Measurements from ENCODE around the gene ERMARD.

ERMARD gene

DNA sequence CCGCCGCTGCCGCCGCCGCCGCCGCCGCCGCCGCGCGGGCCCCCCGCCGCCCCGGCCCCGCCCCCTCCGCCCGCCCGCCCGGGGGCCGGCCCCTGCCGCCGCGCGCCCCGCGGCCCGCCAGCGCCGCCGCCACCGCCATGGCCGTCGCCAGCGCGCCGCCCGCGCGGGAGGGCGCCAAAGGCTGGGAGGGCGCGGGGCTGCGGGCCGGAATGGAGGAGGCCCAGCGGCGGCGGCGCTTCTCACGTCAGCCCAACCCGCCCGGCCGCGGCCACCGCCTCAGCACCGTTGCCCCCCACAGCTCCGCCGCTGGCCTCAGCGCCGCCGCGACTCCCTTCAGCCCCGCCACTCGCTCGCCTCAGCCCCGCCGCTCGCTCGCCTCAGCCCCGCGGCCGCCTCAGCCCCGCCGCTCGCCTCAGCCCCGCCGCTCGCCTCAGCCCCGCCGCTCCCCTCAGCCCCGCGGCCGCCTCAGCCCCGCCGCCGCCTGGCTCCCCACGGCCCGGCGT is 27.4 kb upstream of the ERMARD start:
- H3K4me3 ChIP-seq (replicated peaks in 1 of 2; ENCODE audit: low read depth in 2 of 2, low read length in 2 of 2): peak overlapping the region in 1 of 2 donors; percentile 76
- TF ChIP-seq, protein P1, sequence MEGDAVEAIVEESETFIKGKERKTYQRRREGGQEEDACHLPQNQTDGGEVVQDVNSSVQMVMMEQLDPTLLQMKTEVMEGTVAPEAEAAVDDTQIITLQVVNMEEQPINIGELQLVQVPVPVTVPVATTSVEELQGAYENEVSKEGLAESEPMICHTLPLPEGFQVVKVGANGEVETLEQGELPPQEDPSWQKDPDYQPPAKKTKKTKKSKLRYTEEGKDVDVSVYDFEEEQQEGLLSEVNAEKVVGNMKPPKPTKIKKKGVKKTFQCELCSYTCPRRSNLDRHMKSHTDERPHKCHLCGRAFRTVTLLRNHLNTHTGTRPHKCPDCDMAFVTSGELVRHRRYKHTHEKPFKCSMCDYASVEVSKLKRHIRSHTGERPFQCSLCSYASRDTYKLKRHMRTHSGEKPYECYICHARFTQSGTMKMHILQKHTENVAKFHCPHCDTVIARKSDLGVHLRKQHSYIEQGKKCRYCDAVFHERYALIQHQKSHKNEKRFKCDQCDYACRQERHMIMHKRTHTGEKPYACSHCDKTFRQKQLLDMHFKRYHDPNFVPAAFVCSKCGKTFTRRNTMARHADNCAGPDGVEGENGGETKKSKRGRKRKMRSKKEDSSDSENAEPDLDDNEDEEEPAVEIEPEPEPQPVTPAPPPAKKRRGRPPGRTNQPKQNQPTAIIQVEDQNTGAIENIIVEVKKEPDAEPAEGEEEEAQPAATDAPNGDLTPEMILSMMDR (IDR thresholded peaks at IDR 0.05; ENCODE audit: low read depth, low read length): no peak
- peak in 1 of 2 donors; percentile 29 for DNase-seq (ENCODE audit: low read depth in 2 of 2)

DNA sequence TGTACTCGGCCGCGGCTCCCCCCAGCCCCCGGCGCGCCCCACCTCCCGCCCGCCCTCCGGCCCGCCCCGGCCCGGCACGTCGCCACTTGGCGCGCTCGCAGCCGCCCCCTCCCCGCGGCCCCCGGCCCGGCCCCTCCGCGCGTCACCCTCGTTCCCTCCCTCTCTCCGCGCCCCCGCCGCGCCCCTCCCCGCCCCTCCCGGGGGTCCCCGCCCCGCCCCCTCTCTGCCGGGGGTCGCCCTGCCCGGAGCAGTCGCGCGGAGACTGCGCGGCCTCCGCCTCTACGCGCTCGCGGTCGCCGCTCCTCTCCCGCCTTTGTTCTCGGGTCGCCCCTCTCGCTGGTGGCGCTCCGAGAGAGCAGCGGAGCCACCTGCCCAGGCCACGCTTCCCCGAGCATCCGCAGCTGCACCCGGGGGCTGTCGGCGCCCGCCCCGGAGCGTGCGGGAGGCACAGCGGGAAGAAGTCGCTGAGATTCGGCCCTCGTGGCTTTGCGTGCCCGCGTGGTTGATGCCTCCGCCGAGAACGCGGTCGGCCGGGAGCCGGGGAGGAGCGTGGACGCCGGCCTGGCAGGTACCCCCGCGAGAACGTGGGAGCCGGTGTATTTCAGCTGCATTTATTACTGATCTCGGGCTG is 26.8 kb upstream of the ERMARD start, which contains the start of gene PHF10:
TSS of gene PHF10 (minus strand) at position 7 of the 631 bp plus-strand sequence. CDS start 569 bp downstream, outside the sequence.
- TF ChIP-seq, protein P1 (IDR thresholded peaks at IDR 0.05; ENCODE audit: low read depth, low read length): no peak
- peak in 1 of 2 donors; percentile 47 for DNase-seq (ENCODE audit: low read depth in 2 of 2)
- H3K4me3 ChIP-seq (replicated peaks in 1 of 2; ENCODE audit: low read depth in 2 of 2, low read length in 2 of 2): peak within 1 kb of the TSS; percentile 65 to 76

DNA sequence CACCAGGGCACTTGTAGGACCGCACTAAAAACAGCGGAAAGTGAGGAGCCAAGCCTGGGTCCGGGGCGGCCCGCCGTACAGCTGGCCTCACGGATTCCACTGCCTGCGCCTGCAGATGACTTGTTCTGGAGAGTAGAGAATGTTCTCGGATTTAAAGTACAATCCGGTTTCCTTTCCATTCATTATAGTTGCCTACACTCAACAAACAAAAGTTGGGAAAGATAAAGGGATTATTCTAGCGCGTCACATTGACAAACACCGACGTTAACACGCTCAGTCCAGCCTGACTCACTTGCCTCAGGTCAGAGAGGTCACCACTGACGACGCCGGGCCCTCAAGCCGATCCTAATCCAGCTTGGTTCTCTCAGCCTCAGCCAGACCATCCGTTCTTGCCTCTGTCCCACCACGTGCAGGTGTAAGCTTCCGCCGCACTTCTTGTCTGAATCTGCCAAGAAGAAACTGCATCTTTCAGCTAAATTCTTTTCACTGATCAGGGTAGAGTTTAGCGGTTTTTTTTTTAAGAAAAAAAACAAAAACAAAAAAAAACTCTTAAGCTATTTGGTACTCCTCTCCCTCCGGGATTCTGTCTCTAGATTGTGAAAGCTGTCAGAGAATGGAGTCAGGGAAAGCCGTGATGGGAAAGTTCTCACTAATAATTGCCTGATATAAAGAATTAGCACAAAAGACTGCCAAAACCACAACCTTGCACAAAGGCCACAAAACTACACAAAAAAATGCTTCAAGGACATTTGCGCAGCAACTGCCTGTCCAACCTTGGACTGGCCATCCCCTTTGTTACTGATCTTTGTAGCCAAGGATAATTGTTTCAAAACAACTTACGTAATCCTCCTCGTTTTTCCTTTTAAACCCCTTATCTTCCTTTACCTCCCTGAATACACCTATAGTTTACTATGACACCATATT is 26.0 kb upstream of the ERMARD start:
- DNase-seq (ENCODE audit: low read depth in 2 of 2): peak; percentile 77 to 84
- TF ChIP-seq, protein P1 (IDR thresholded peaks at IDR 0.05; ENCODE audit: low read depth, low read length): no peak

DNA sequence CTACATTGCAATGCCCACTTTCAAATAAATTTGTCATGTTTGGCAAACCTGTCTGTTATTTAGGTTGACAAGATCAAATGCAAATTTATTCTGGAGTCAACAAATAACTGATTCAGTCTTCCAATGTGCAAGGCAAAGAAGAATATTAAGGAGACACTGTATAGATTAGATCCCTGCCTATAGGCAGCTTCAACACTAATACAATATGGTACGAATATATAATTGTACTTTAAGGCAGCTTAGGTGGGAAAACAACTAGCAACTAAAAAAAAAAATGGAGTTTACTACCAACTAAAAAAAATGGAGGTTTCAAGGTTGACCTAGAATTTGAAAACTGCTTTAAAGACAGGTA is 25.4 kb upstream of the ERMARD start:
- TF ChIP-seq, protein P1 (IDR thresholded peaks at IDR 0.05; ENCODE audit: low read depth, low read length): no peak
- H3K4me3 ChIP-seq (replicated peaks in 1 of 2; ENCODE audit: low read depth in 2 of 2, low read length in 2 of 2): no peak overlapping the region
- DNase-seq (ENCODE audit: low read depth in 2 of 2): no peak

More for the DNA sequence above, 26.0 kb upstream of the ERMARD start:
- H3K4me3 ChIP-seq (replicated peaks in 1 of 2; ENCODE audit: low read depth in 2 of 2, low read length in 2 of 2): peak overlapping the region; percentile 52 to 61

DNA sequence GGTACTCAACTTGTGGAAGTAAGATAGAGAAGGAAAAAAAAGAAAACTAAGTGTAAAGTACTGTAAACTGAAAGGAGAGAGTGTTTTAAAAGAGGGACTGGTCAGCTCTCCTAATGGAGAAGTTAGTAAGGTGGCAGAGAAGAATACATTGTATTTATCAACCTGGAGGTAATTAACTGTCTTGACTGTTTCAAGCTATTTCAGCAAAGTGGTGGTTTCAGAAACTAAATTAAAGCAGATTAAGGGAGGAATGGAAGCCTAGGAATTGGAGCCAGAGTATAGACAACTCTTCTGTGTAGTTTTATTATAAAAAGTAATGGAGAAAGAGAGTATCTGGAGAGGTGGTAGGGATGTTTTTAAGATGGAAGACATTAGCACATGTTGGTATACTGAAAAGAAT is 24.5 kb upstream of the ERMARD start:
- TF ChIP-seq, protein P1 (IDR thresholded peaks at IDR 0.05; ENCODE audit: low read depth, low read length): no peak
- no peak overlapping the region for H3K4me3 ChIP-seq (replicated peaks in 1 of 2; ENCODE audit: low read depth in 2 of 2, low read length in 2 of 2)
- no peak for DNase-seq (ENCODE audit: low read depth in 2 of 2)

DNA sequence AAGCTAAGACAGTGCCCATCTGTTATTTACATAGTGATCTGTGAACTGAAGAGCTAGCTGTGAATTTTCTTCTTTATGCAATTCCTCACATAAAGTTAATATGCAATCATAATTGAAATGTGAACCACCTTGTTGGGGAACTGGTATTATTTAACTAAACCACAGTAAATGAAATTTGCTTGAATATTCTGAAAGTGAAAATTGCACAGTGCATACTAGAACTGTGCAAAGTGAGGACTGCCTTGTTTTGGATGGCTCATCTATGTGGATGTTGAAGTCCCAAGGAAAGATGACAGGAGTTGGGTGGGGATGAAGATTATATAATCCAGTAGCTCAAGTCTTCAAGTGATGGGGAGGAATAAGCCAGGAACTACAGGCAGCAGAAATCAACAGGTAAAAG is 21.5 kb upstream of the ERMARD start:
- no peak overlapping the region for H3K4me3 ChIP-seq (replicated peaks in 1 of 2; ENCODE audit: low read depth in 2 of 2, low read length in 2 of 2)
- TF ChIP-seq, protein P1 (IDR thresholded peaks at IDR 0.05; ENCODE audit: low read depth, low read length): no peak
- no peak for DNase-seq (ENCODE audit: low read depth in 2 of 2)
